Keratinocyte (primary cell): ENCODE data around the gene ATP2B2. TPM values are rescaled to one million over a fixed set of nuclear protein-coding genes. Genes with fewer than 3 reads are reported as not detected.
"Not testable (repeated sequence)": the region's sequence is repeated elsewhere in the genome, so short reads cannot be mapped to it uniquely, and the experiment has no call there.

Experiments
- DNase-seq: peaks from one replicate; pipeline ENCODE4 v3.0.0-alpha.2; 2011; ENCODE audit warnings: low read depth, missing footprints, low spot score
- FAIRE-seq: peaks from 2 replicates; lab custom pipeline; 2011; peaks lifted over from hg19 to GRCh38; lab: Jason Lieb, UNC
- H2AFZ ChIP-seq: 2 replicates; pipeline ENCODE4 v1.6.0; 2012; ENCODE audit warnings: low read length, control low read depth, inconsistent platforms; ENCODE audit not compliant: control insufficient read depth
- H3K27ac ChIP-seq: 2 replicates; pipeline ENCODE4 v1.5.1; 2011; ENCODE audit warnings: low read length; ENCODE audit not compliant: control insufficient read depth, insufficient read depth
- H3K27me3 ChIP-seq: 3 replicates; pipeline ENCODE4 v1.6.0; 2011; ENCODE audit warnings: low read length; ENCODE audit not compliant: control insufficient read depth, insufficient read depth; ENCODE audit errors: extremely low read depth
- H3K36me3 ChIP-seq, 2 experiments: 2 replicates in 1 of 2; 3 replicates in 1 of 2; pipeline ENCODE4 v1.5.1; 2011; ENCODE audit warnings: low read length in 2 of 2, mild to moderate bottlenecking in 1 of 2; ENCODE audit not compliant: control insufficient read depth in 2 of 2, insufficient read depth in 2 of 2; ENCODE audit errors: extremely low read depth in 1 of 2
- H3K4me1 ChIP-seq: 3 replicates; pipeline ENCODE4 v1.5.1; 2011; ENCODE audit warnings: low read length; ENCODE audit not compliant: control insufficient read depth, insufficient read depth; ENCODE audit errors: extremely low read depth
- H3K4me2 ChIP-seq: 3 replicates; pipeline ENCODE4 v1.6.0; 2011; ENCODE audit warnings: low read depth, low read length; ENCODE audit not compliant: control insufficient read depth, insufficient read depth; ENCODE audit errors: extremely low read depth
- H3K4me3 ChIP-seq, 3 experiments: fragments of 200-600 bp in 1 of 3; sonication (generic) in 1 of 3; 2 replicates in 2 of 3; 3 replicates in 1 of 3; pipeline ENCODE4 v1.5.1; 2011 to 2016; ENCODE audit warnings: low read length in 3 of 3, mild to moderate bottlenecking in 3 of 3, control low read depth in 2 of 3, inconsistent platforms in 1 of 3, low read depth in 1 of 3, mixed read lengths in 1 of 3, mixed run types in 1 of 3, moderate library complexity in 1 of 3; ENCODE audit not compliant: control insufficient read depth in 2 of 3, insufficient read depth in 2 of 3; ENCODE audit errors: extremely low read depth in 1 of 3
- H3K79me2 ChIP-seq: 2 replicates; pipeline ENCODE4 v1.6.0; 2012; ENCODE audit warnings: low read length; ENCODE audit not compliant: control insufficient read depth, insufficient read depth
- H3K9ac ChIP-seq: 3 replicates; pipeline ENCODE4 v1.6.0; 2011; ENCODE audit warnings: low read length; ENCODE audit not compliant: control insufficient read depth, insufficient read depth; ENCODE audit errors: extremely low read depth
- H3K9me1 ChIP-seq: 3 replicates; pipeline ENCODE4 v1.6.0; 2011; ENCODE audit warnings: low read length; ENCODE audit not compliant: control insufficient read depth, insufficient read depth; ENCODE audit errors: extremely low read depth
- H3K9me3 ChIP-seq: 2 replicates; pipeline ENCODE4 v1.5.1; 2012; ENCODE audit warnings: low read depth, low read length; ENCODE audit not compliant: control insufficient read depth
- H4K20me1 ChIP-seq: 3 replicates; pipeline ENCODE4 v1.6.0; 2011; ENCODE audit warnings: low read length; ENCODE audit not compliant: control insufficient read depth, insufficient read depth; ENCODE audit errors: extremely low read depth
- EZH2 ChIP-seq: IDR thresholded peaks from one replicate; pipeline ENCODE4 v1.6.1; 2012; ENCODE audit warnings: inconsistent platforms, mild to moderate bottlenecking, low read length, moderate library complexity
- dilution Hi-C: fragments of 300-500 bp; cut with MboI; formaldehyde crosslinking; loops from one replicate; pipeline ENCODE4 v1.7.0; 2020; ENCODE audit warnings: low sequenced_read_pairs; ENCODE audit not compliant: extremely low pct_ligation_motif_present
- polyA plus RNA-seq, 5 experiments: library from polyadenylated mRNA; depleted of rRNA in 3 of 5; stranded (reverse) in 3 of 5; stranded (forward) in 1 of 5; unstranded in 1 of 5; fragments of >200 nt; gene quantifications; 1 replicate in 1 of 5; 2 replicates in 3 of 5; 3 replicates in 1 of 5; pipeline versions ENCODE4 v1.2.1 to v1.2.3, GENCODE V29; 2011 to 2012; ENCODE audit warnings: missing spikeins in 2 of 5, low read depth in 1 of 5, low replicate concordance in 1 of 5
- TF ChIP-seq, protein P1 (sequence below), 3 experiments: IDR thresholded peaks in 1 of 3; conservative IDR thresholded peaks in 1 of 3; optimal IDR thresholded peaks in 1 of 3; 2 replicates in 2 of 3; 3 replicates in 1 of 3; pipeline versions ENCODE3 to v1.5.1; 2011; ENCODE audit warnings: low read length in 3 of 3, mild to moderate bottlenecking in 3 of 3, moderate library complexity in 2 of 3, control low read depth in 1 of 3, inconsistent platforms in 1 of 3; ENCODE audit not compliant: insufficient read depth in 2 of 3; ENCODE audit errors: extremely low read depth in 1 of 3

ATP2B2 gene
- polyA plus RNA-seq, 1 donor (not counting 4 experiments of a cell fraction or from before 2014, with no cell fraction given): not detected

DNA sequence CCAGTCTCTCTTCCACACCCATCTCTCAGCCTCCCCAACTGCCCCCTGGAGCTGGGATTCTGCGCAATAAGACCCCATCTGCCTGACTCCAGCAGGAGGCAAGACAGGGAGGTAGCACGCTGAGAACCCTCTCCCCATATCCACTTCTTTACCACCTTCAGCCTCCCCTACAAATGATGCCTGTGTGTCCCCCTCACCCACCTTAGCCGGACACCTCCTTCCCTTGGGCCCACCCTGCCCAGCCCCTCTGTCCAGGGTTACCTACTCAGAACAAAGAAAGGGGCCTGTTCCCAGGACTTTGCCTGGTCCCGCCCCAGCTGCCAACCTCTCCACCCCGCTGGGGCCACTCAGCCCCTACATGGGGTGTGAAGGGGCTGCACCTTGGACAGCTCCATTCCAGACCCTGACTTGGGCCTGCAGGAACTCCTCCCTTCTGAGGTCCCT is 40.8 kb upstream of the ATP2B2 start:
- Histone ChIP-seq H3K79me2 (no peaks in the 10 kb centered on the region), H3K27me3 (no peaks in the 10 kb centered on the region), H3K9me3 (no peaks in the 10 kb centered on the region), H3K36me3 (no peaks in the 10 kb centered on the region), H3K9me1 (no peaks in the 10 kb centered on the region), H3K27ac (no peak overlapping the region), H4K20me1 (no peaks in the 10 kb centered on the region), H3K4me2 (no peak overlapping the region), H3K4me1 (peaks cover 2% of the 10 kb centered on the region), H3K4me3 (no peak overlapping the region), H2AFZ (no peak overlapping the region), H3K9ac (no peak overlapping the region)
- no peak for FAIRE-seq
- TF ChIP-seq, protein P1, sequence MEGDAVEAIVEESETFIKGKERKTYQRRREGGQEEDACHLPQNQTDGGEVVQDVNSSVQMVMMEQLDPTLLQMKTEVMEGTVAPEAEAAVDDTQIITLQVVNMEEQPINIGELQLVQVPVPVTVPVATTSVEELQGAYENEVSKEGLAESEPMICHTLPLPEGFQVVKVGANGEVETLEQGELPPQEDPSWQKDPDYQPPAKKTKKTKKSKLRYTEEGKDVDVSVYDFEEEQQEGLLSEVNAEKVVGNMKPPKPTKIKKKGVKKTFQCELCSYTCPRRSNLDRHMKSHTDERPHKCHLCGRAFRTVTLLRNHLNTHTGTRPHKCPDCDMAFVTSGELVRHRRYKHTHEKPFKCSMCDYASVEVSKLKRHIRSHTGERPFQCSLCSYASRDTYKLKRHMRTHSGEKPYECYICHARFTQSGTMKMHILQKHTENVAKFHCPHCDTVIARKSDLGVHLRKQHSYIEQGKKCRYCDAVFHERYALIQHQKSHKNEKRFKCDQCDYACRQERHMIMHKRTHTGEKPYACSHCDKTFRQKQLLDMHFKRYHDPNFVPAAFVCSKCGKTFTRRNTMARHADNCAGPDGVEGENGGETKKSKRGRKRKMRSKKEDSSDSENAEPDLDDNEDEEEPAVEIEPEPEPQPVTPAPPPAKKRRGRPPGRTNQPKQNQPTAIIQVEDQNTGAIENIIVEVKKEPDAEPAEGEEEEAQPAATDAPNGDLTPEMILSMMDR (optimal IDR thresholded peaks at IDR 0.05 in 1 of 3, IDR thresholded peaks at IDR 0.05 in 1 of 3, conservative IDR thresholded peaks at IDR 0.05 in 1 of 3; ENCODE audit: extremely low read depth in 1 of 3, insufficient read depth in 2 of 3, low read length in 3 of 3): no peak
- TF ChIP-seq EZH2: no peak
- no peak for DNase-seq
- dilution Hi-C loops: no loop called here

DNA sequence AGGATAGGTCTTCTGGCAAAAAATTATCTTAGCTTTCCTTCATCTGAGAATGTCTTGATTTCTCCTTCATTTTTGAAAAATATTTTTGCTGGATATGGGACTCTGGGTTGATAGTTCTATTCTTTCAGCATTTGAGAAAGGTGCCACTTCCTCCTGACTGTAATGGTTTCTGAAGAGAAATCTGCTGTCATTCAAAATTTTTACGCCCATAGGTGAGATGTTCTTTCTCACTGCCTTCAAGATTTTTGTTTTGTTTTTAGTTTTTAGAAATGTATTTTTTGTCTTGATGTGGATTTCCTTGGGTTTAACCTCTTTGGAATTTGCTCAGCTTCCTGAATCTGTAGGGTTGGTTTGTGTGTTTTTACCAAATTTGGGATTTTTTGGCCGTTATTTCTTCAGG is 37.1 kb upstream of the ATP2B2 start:
- FAIRE-seq (no peak), DNase-seq (no peak)
- dilution Hi-C loops: no loop called here
- no peak overlapping the region for H3K27ac ChIP-seq
- no peaks in the 10 kb centered on the region for H3K36me3 ChIP-seq
- no peaks in the 10 kb centered on the region for H3K79me2 ChIP-seq
- no peaks in the 10 kb centered on the region for H3K27me3 ChIP-seq
- no peak overlapping the region for H3K4me2 ChIP-seq
- H3K4me1 ChIP-seq: no peaks in the 10 kb centered on the region
- no peaks in the 10 kb centered on the region for H4K20me1 ChIP-seq
- no peak overlapping the region for H3K9ac ChIP-seq
- no peaks in the 10 kb centered on the region for H3K9me3 ChIP-seq
- H3K4me3 ChIP-seq: no peak overlapping the region
- H2AFZ ChIP-seq: no peak overlapping the region
- TF ChIP-seq EZH2: no peak
- TF ChIP-seq, protein P1 (optimal IDR thresholded peaks at IDR 0.05 in 1 of 3, IDR thresholded peaks at IDR 0.05 in 1 of 3, conservative IDR thresholded peaks at IDR 0.05 in 1 of 3; ENCODE audit: extremely low read depth in 1 of 3, insufficient read depth in 2 of 3, low read length in 3 of 3): no peak
- no peaks in the 10 kb centered on the region for H3K9me1 ChIP-seq

DNA sequence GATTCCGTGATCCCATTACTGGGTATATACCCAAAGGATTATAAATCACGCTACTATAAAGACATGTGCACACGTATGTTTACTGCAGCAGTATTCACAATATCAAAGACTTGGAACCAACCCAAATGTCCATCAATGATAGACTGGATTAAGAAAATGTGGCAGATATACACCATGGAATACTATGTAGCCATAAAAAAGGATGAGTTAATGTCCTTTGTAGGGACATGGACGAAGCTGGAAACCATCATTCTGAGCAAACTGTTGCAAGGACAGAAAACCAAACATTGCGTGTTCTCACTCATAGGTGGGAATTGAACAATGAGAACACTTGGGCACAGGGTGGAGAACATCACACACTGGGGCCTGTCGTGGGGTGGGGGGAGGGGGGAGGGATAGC is 35.0 kb upstream of the ATP2B2 start:
- DNase-seq, FAIRE-seq, dilution Hi-C loops: not testable (repeated sequence)

More for the DNA sequence above, 35.0 kb upstream of the ATP2B2 start:
- not testable (repeated sequence) for H3K4me2 ChIP-seq, H3K4me1 ChIP-seq, H3K9ac ChIP-seq, H3K4me3 ChIP-seq, H3K9me1 ChIP-seq, H3K79me2 ChIP-seq, H3K27me3 ChIP-seq, H3K27ac ChIP-seq, H2AFZ ChIP-seq, H3K36me3 ChIP-seq, H4K20me1 ChIP-seq, H3K9me3 ChIP-seq
